DMS 273 (cell line): ENCODE results near the gene TTC7B.
A peak's percentile ranks its signal among the peaks of the same experiment; 100 is the strongest.

Experiments used
- DNase-seq: peaks from one replicate; lab custom pipeline; 2025; ENCODE audit not compliant: unreplicated experiment; lab: John Stamatoyannopoulos, UW

TTC7B gene

GRCh38 chr14:90777830-90778485 is 38.3 kb downstream of the TTC7B start:
- no peak for DNase-seq

GRCh38 chr14:90777358-90777757 is 38.9 kb downstream of the TTC7B start:
- DNase-seq = no peak

GRCh38 chr14:90775441-90775840 is 40.8 kb downstream of the TTC7B start:
- no peak for DNase-seq

GRCh38 chr14:90774316-90774715 is 41.9 kb downstream of the TTC7B start:
- DNase-seq = peak; percentile 82

- DNase-seq = no peak
These were observed 42.5 kb downstream of the TTC7B start for GRCh38 chr14:90773705-90774104.

- DNase-seq = no peak
These were observed 43.1 kb downstream of the TTC7B start for GRCh38 chr14:90773196-90773486.

- no peak for DNase-seq
These were observed 48.3 kb downstream of the TTC7B start for GRCh38 chr14:90767899-90768298.

- DNase-seq = peak; percentile 77
These were observed 55.5 kb downstream of the TTC7B start for GRCh38 chr14:90760591-90761316.

- no peak for DNase-seq
These were observed 56.2 kb downstream of the TTC7B start for GRCh38 chr14:90760078-90760444.

GRCh38 chr14:90759370-90760077 is 56.7 kb downstream of the TTC7B start:
- peak; percentile 48 for DNase-seq

GRCh38 chr14:90758959-90759358 is 57.3 kb downstream of the TTC7B start:
- peak; percentile 39 for DNase-seq

GRCh38 chr14:90758028-90758889 is 58.0 kb downstream of the TTC7B start:
- DNase-seq = peak; percentile 97

- DNase-seq = peak; percentile 24
These were observed 58.8 kb downstream of the TTC7B start for GRCh38 chr14:90757452-90757851.

- DNase-seq = peak; percentile 28
These were observed 59.4 kb downstream of the TTC7B start for GRCh38 chr14:90756755-90757345.

- DNase-seq = no peak
These were observed 60.4 kb downstream of the TTC7B start for GRCh38 chr14:90755661-90756304.

- no peak for DNase-seq
These were observed 62.7 kb downstream of the TTC7B start for GRCh38 chr14:90753456-90754005.

- no peak for DNase-seq
These were observed 65.5 kb downstream of the TTC7B start for GRCh38 chr14:90750701-90751100.

GRCh38 chr14:90750191-90750590 is 66.0 kb downstream of the TTC7B start:
- DNase-seq = no peak

- DNase-seq = no peak
These were observed 68.3 kb downstream of the TTC7B start for GRCh38 chr14:90747909-90748308.

- no peak for DNase-seq
These were observed 72.4 kb downstream of the TTC7B start for GRCh38 chr14:90743826-90744225.
